HEK293 (cell line): ENCODE measurements around the gene SEC61G.

ENCODE experiments used
- CTCF ChIA-PET: fragments of 350-600 bp; formaldehyde crosslinking; extraction: SDS; loops from one replicate; lab custom pipeline; 2021; ENCODE audit warnings: antibody characterized with exemption; lab: Yijun Ruan, JAX
- POLR2A ChIA-PET: fragments of 300-600 bp; formaldehyde crosslinking; extraction: SDS; loops from one replicate; lab custom pipeline; 2020; ENCODE audit warnings: antibody characterized with exemption, inconsistent platforms; lab: Yijun Ruan, JAX
- H3K27ac ChIP-seq: fragments of 200-500 bp; sonication (Bioruptor generic); 2 replicates; pipeline ENCODE4 v1.5.1; 2014; ENCODE audit warnings: low read depth, low read length, control low read depth, inconsistent platforms; ENCODE audit errors: extremely low read depth
- H3K36me3 ChIP-seq, 2 experiments: fragments of 200-500 bp in 1 of 2; sonication (Bioruptor generic) in 1 of 2; 1 replicate in 1 of 2; 2 replicates in 1 of 2; pipeline ENCODE4 v1.5.1; 2014 to 2017; ENCODE audit warnings: inconsistent platforms in 2 of 2, low read length in 2 of 2; ENCODE audit not compliant: control insufficient read depth in 2 of 2, insufficient read depth in 1 of 2
- H3K4me1 ChIP-seq: fragments of 200-500 bp; sonication (Bioruptor generic); 2 replicates; pipeline ENCODE4 v1.5.1; 2014; ENCODE audit warnings: mild to moderate bottlenecking, low read length, inconsistent platforms; ENCODE audit not compliant: control insufficient read depth, insufficient read depth
- H3K4me3 ChIP-seq: 2 replicates; pipeline ENCODE4 v1.5.1; 2011; ENCODE audit warnings: low read depth, mild to moderate bottlenecking, control low read depth, low read length, moderate library complexity
- H3K9me3 ChIP-seq: fragments of 200-500 bp; sonication (Bioruptor generic); 2 replicates; pipeline ENCODE4 v1.5.1; 2014; ENCODE audit warnings: low read depth, low read length, inconsistent platforms; ENCODE audit not compliant: control insufficient read depth, insufficient read depth
- GLIS2 ChIP-seq: fragments of 450-650 bp; formaldehyde crosslinking; IDR thresholded peaks from 2 replicates; pipeline ENCODE4 v1.5.1; 2016; ENCODE audit warnings: missing biosample characterization, missing genetic modification characterization
- IKZF3 ChIP-seq: fragments of 450-650 bp; IDR thresholded peaks from 2 replicates; pipeline ENCODE4 v1.5.0; 2018; ENCODE audit warnings: missing biosample characterization, mild to moderate bottlenecking, missing genetic modification characterization, moderate library complexity
- KLF7 ChIP-seq: fragments of 450-650 bp; formaldehyde crosslinking; IDR thresholded peaks from 2 replicates; pipeline ENCODE4 v1.5.1; 2016; ENCODE audit warnings: missing biosample characterization, missing genetic modification characterization, borderline replicate concordance
- OSR2 ChIP-seq: fragments of 450-650 bp; formaldehyde crosslinking; IDR thresholded peaks from 2 replicates; pipeline ENCODE4 v1.5.1; 2016; ENCODE audit warnings: missing biosample characterization, missing genetic modification characterization
- SCRT2 ChIP-seq: fragments of 450-650 bp; formaldehyde crosslinking; IDR thresholded peaks from 2 replicates; pipeline ENCODE4 v1.5.1; 2016; ENCODE audit warnings: missing biosample characterization, missing genetic modification characterization
- SP2 ChIP-seq: fragments of 450-650 bp; formaldehyde crosslinking; IDR thresholded peaks from 2 replicates; pipeline ENCODE4 v1.5.1; 2016; ENCODE audit warnings: missing biosample characterization, missing genetic modification characterization
- YY1 ChIP-seq: fragments of 450-650 bp; formaldehyde crosslinking; IDR thresholded peaks from 2 replicates; pipeline ENCODE4 v1.5.1; 2018; ENCODE audit warnings: missing biosample characterization, missing genetic modification characterization
- ZBTB17 ChIP-seq: fragments of 450-650 bp; formaldehyde crosslinking; IDR thresholded peaks from 2 replicates; pipeline ENCODE4 v1.5.1; 2016; ENCODE audit warnings: missing biosample characterization, missing genetic modification characterization
- ZBTB21 ChIP-seq: fragments of 450-650 bp; formaldehyde crosslinking; IDR thresholded peaks from 2 replicates; pipeline ENCODE4 v1.5.1; 2017; ENCODE audit warnings: missing biosample characterization, missing genetic modification characterization
- ZBTB7A ChIP-seq: fragments of 450-650 bp; formaldehyde crosslinking; IDR thresholded peaks from 2 replicates; pipeline ENCODE4 v1.5.1; 2016; ENCODE audit warnings: low read depth, missing biosample characterization, missing genetic modification characterization
- ZFP3 ChIP-seq: fragments of 450-650 bp; formaldehyde crosslinking; IDR thresholded peaks from 2 replicates; pipeline ENCODE4 v1.5.1; 2016; ENCODE audit warnings: low read depth, missing biosample characterization, missing genetic modification characterization
- ZIC2 ChIP-seq: fragments of 450-650 bp; formaldehyde crosslinking; IDR thresholded peaks from 2 replicates; pipeline ENCODE4 v1.5.1; 2016; ENCODE audit warnings: missing biosample characterization, missing genetic modification characterization
- ZNF114 ChIP-seq: fragments of 450-650 bp; formaldehyde crosslinking; IDR thresholded peaks from 2 replicates; pipeline ENCODE4 v1.5.0; 2017; ENCODE audit warnings: missing biosample characterization, missing genetic modification characterization
- ZNF140 ChIP-seq: fragments of 450-650 bp; formaldehyde crosslinking; IDR thresholded peaks from 2 replicates; pipeline ENCODE4 v1.5.1; 2016; ENCODE audit warnings: missing biosample characterization, missing genetic modification characterization
- ZNF169 ChIP-seq: fragments of 450-650 bp; formaldehyde crosslinking; IDR thresholded peaks from 2 replicates; pipeline ENCODE4 v1.5.1; 2016; ENCODE audit warnings: missing biosample characterization, missing genetic modification characterization
- ZNF174 ChIP-seq: fragments of 450-650 bp; formaldehyde crosslinking; IDR thresholded peaks from 2 replicates; pipeline ENCODE4 v1.5.0; 2017; ENCODE audit warnings: missing biosample characterization, mild to moderate bottlenecking, missing genetic modification characterization
- ZNF292 ChIP-seq: fragments of 450-650 bp; formaldehyde crosslinking; IDR thresholded peaks from 2 replicates; pipeline ENCODE4 v1.5.1; 2016; ENCODE audit warnings: low read depth, missing biosample characterization, missing genetic modification characterization, borderline replicate concordance
- ZNF302 ChIP-seq: fragments of 450-650 bp; formaldehyde crosslinking; IDR thresholded peaks from 2 replicates; pipeline ENCODE4 v1.5.1; 2016; ENCODE audit warnings: missing biosample characterization, missing genetic modification characterization, low read depth
- ZNF335 ChIP-seq: fragments of 450-650 bp; formaldehyde crosslinking; conservative IDR thresholded peaks from 2 replicates; pipeline ENCODE4 v1.5.1; 2016; ENCODE audit warnings: missing biosample characterization, missing genetic modification characterization
- ZNF404 ChIP-seq: fragments of 450-650 bp; formaldehyde crosslinking; IDR thresholded peaks from 2 replicates; pipeline ENCODE4 v1.5.1; 2017; ENCODE audit warnings: missing biosample characterization, missing genetic modification characterization
- ZNF530 ChIP-seq: fragments of 450-650 bp; formaldehyde crosslinking; IDR thresholded peaks from 2 replicates; pipeline ENCODE4 v1.5.1; 2016; ENCODE audit warnings: low read depth, missing biosample characterization, missing genetic modification characterization
- ZNF621 ChIP-seq: fragments of 450-650 bp; formaldehyde crosslinking; IDR thresholded peaks from 2 replicates; pipeline ENCODE4 v1.5.1; 2017; ENCODE audit warnings: missing biosample characterization, missing genetic modification characterization
- ZNF658 ChIP-seq: fragments of 450-650 bp; formaldehyde crosslinking; IDR thresholded peaks from 2 replicates; pipeline ENCODE4; 2016; ENCODE audit warnings: missing biosample characterization, missing genetic modification characterization
- ZNF664 ChIP-seq: fragments of 450-650 bp; formaldehyde crosslinking; IDR thresholded peaks from 2 replicates; pipeline ENCODE4 v1.5.1; 2016; ENCODE audit warnings: missing biosample characterization, missing genetic modification characterization
- ZNF76 ChIP-seq: fragments of 450-650 bp; formaldehyde crosslinking; IDR thresholded peaks from 2 replicates; pipeline ENCODE4; 2016; ENCODE audit warnings: low read depth, missing biosample characterization, missing genetic modification characterization, borderline replicate concordance
- ZSCAN23 ChIP-seq: fragments of 450-650 bp; formaldehyde crosslinking; IDR thresholded peaks from 2 replicates; pipeline ENCODE4 v1.5.1; 2016; ENCODE audit warnings: missing biosample characterization, missing genetic modification characterization
- TF ChIP-seq, protein P1 (sequence below): fragments of 450-650 bp; formaldehyde crosslinking; IDR thresholded peaks from 2 replicates; pipeline ENCODE4 v1.5.1; 2016; ENCODE audit warnings: missing biosample characterization, missing genetic modification characterization
- TF ChIP-seq, protein P2 (sequence below): fragments of 450-650 bp; formaldehyde crosslinking; IDR thresholded peaks from 2 replicates; pipeline ENCODE4 v1.5.1; 2016; ENCODE audit warnings: missing biosample characterization, missing genetic modification characterization
- TF ChIP-seq, protein P3 (sequence below): fragments of 450-650 bp; formaldehyde crosslinking; IDR thresholded peaks from 2 replicates; pipeline ENCODE4; 2016; ENCODE audit warnings: missing biosample characterization, missing genetic modification characterization
- TF ChIP-seq, protein P4 (sequence below): fragments of 450-650 bp; formaldehyde crosslinking; IDR thresholded peaks from 2 replicates; pipeline ENCODE4 v1.5.1; 2017; ENCODE audit warnings: missing biosample characterization, missing genetic modification characterization

The SEC61G gene

DNA sequence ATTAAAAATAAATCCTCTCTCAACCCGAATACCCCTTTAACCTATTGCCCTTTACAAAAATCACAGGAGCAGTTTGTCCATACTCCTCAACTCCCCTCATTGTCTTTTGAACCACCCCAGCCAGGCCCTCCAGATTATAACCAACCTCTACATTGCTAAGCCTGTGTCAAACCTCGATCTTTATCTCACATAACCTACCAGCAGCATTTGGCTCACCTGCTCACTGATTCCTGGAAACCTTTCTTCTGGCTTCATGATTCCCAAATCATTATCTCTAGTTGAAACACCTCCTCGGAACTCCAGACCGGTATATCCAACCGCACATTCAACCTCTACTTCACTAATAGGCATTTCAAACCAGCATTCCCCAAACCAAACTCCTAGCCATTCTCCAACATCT is 11.8 kb downstream of the SEC61G start:
- Histone ChIP-seq H3K9me3 (no peaks in the 10 kb centered on the region), H3K36me3 (peaks cover 28 to 41% of the 10 kb centered on the region in 2 experiments), H3K4me3 (no peak overlapping the region), H3K4me1 (no peaks in the 10 kb centered on the region), H3K27ac (no peak overlapping the region)
- TF ChIP-seq ZNF404 (tag by site-specific recombination) (no peak), ZBTB7A (tag by site-specific recombination) (no peak), ZFP3 (tag by site-specific recombination) (no peak), ZNF664 (tag by site-specific recombination) (no peak), GLIS2 (tag by site-specific recombination) (no peak), ZNF530 (no peak), ZBTB17 (tag by site-specific recombination) (no peak), ZIC2 (no peak), ZNF621 (tag by site-specific recombination) (no peak), OSR2 (tag by site-specific recombination) (no peak)
- TF ChIP-seq, protein P1, sequence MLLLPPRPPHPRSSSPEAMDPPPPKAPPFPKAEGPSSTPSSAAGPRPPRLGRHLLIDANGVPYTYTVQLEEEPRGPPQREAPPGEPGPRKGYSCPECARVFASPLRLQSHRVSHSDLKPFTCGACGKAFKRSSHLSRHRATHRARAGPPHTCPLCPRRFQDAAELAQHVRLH (tag by site-specific recombination) = no peak
- ChIA-PET POLR2A (interaction anchor here (1.2 kb wide), 1 partner anchor 12 kb away, joined by 3 read pairs; the partner anchor contains the start of gene SEC61G), CTCF (no interaction called here)

DNA sequence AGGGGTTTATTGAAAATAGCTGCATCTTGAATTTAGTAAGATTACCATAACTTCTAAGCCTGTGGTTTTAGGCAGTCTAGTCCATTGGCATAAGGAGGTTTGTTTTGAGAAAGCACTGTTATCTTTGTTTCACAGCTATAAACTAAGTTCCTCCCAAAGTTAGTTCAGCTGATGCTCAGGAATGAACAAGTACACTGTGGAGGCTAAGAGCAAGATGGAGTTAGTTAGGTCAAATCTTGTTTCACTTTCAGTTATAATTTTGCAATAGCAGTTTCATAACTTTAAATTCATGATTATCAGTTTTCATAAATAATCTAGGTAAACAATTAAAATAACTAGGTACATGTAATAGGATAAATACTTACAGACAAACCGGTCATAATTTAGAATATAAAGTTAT is 15.4 kb downstream of the SEC61G start:
- H3K9me3 ChIP-seq = no peaks in the 10 kb centered on the region
- CTCF ChIA-PET = interaction anchor here (0.7 kb wide), 1 partner anchor 30 kb away, joined by 3 read pairs; no protein-coding TSS in a partner anchor
- H3K4me1 ChIP-seq = no peaks in the 10 kb centered on the region
- no peak for TF ChIP-seq ZNF114 (tag by site-specific recombination)
- no peak for TF ChIP-seq SP2
- no peak for TF ChIP-seq KLF7 (tag by site-specific recombination)
- TF ChIP-seq ZNF174 (tag by site-specific recombination) = no peak
- no peak for TF ChIP-seq ZNF169
- TF ChIP-seq ZSCAN23 (tag by site-specific recombination) = no peak
- no peak for TF ChIP-seq ZNF292 (tag by site-specific recombination)
- TF ChIP-seq ZNF140 = no peak
- TF ChIP-seq ZNF302 (tag by site-specific recombination) = no peak
- TF ChIP-seq ZNF658 = no peak
- TF ChIP-seq, protein P2, sequence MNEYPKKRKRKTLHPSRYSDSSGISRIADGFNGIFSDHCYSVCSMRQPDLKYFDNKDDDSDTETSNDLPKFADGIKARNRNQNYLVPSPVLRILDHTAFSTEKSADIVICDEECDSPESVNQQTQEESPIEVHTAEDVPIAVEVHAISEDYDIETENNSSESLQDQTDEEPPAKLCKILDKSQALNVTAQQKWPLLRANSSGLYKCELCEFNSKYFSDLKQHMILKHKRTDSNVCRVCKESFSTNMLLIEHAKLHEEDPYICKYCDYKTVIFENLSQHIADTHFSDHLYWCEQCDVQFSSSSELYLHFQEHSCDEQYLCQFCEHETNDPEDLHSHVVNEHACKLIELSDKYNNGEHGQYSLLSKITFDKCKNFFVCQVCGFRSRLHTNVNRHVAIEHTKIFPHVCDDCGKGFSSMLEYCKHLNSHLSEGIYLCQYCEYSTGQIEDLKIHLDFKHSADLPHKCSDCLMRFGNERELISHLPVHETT (tag by site-specific recombination) = no peak
- H3K36me3 ChIP-seq = peaks cover 0 to 7% of the 10 kb centered on the region in 2 experiments; a peak in 1 of 3 replicates
- H3K4me3 ChIP-seq = no peak overlapping the region
- H3K27ac ChIP-seq = no peak overlapping the region
- POLR2A ChIA-PET = interaction anchor here (1.0 kb wide), 1 partner anchor 15 kb away, joined by 4 read pairs; the partner anchor contains the start of gene SEC61G

DNA sequence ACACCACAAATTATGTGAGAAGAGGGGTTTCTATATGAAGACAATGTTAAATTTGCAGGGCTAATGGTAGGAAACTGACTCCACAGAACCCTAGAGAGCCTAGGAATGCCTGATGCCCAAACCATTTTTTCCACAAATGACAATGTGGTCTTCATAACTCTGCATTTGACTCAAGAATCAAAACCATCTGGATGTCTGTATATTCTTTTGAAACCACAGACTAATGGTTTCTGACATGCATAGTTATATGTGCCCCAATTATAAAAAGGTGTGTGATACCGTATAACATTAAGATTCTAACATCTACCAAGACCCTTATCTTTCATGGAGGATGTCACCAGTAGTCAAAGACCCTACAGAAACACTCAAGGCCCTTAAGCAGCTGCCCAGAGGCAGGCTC is 20.3 kb downstream of the SEC61G start:
- ChIA-PET CTCF (no interaction called here), POLR2A (no interaction called here)
- no peaks in the 10 kb centered on the region for H3K9me3 ChIP-seq
- no peaks in the 10 kb centered on the region for H3K4me1 ChIP-seq
- no peak overlapping the region for H3K4me3 ChIP-seq
- H3K27ac ChIP-seq = no peak overlapping the region
- no peaks in the 10 kb centered on the region for H3K36me3 ChIP-seq
- TF ChIP-seq YY1 (tag by site-specific recombination) (no peak), ZNF76 (tag by site-specific recombination) (no peak), ZBTB21 (tag by site-specific recombination) (no peak), SCRT2 (tag by site-specific recombination) (no peak), IKZF3 (no peak), ZNF335 (tag by site-specific recombination) (no peak)
- TF ChIP-seq, protein P3, sequence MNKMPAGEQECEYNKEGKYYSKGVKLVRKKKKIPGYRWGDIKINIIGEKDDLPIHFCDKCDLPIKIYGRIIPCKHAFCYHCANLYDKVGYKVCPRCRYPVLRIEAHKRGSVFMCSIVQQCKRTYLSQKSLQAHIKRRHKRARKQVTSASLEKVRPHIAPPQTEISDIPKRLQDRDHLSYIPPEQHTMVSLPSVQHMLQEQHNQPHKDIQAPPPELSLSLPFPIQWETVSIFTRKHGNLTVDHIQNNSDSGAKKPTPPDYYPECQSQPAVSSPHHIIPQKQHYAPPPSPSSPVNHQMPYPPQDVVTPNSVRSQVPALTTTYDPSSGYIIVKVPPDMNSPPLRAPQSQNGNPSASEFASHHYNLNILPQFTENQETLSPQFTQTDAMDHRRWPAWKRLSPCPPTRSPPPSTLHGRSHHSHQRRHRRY = no peak
- TF ChIP-seq, protein P4, sequence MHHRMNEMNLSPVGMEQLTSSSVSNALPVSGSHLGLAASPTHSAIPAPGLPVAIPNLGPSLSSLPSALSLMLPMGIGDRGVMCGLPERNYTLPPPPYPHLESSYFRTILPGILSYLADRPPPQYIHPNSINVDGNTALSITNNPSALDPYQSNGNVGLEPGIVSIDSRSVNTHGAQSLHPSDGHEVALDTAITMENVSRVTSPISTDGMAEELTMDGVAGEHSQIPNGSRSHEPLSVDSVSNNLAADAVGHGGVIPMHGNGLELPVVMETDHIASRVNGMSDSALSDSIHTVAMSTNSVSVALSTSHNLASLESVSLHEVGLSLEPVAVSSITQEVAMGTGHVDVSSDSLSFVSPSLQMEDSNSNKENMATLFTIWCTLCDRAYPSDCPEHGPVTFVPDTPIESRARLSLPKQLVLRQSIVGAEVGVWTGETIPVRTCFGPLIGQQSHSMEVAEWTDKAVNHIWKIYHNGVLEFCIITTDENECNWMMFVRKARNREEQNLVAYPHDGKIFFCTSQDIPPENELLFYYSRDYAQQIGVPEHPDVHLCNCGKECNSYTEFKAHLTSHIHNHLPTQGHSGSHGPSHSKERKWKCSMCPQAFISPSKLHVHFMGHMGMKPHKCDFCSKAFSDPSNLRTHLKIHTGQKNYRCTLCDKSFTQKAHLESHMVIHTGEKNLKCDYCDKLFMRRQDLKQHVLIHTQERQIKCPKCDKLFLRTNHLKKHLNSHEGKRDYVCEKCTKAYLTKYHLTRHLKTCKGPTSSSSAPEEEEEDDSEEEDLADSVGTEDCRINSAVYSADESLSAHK (tag by site-specific recombination) = no peak
- TF ChIP-seq, protein P1 (tag by site-specific recombination) = no peak
